H1 (cell line): ENCODE data around the gene PTPRR. TPM values are rescaled to one million over a fixed set of nuclear protein-coding genes. Genes with fewer than 3 reads are reported as not detected.
"Not testable (repeated sequence)": the region's sequence is repeated elsewhere in the genome, so short reads cannot be mapped to it uniquely, and the experiment has no call there.

Experiments
- CTCF ChIA-PET: fragments of 300-600 bp; sonication (Branson Sonifier 250); formaldehyde crosslinking; loops from one replicate; lab custom pipeline; 2021; ENCODE audit not compliant: partially characterized antibody; lab: Charles Lee
- POLR2A ChIA-PET: fragments of 300-600 bp; sonication (Branson Sonifier 250); formaldehyde crosslinking; loops from one replicate; lab custom pipeline; 2021; ENCODE audit warnings: inconsistent platforms; ENCODE audit not compliant: partially characterized antibody; lab: Charles Lee
- DNase-seq, 2 experiments: peaks; one replicate each; pipeline versions ENCODE4 v3.0.0 to v3.0.0-alpha.2; 2010 to 2022; ENCODE audit warnings: low spot score in 2 of 2, low read depth in 1 of 2, mixed read lengths in 1 of 2
- FAIRE-seq: peaks from 2 replicates; lab custom pipeline; 2011; peaks lifted over from hg19 to GRCh38; lab: Jason Lieb, UNC
- H2AFZ ChIP-seq: 2 replicates; pipeline ENCODE4 v1.8.1; 2012; ENCODE audit warnings: low read length, inconsistent platforms
- H2AK5ac ChIP-seq: 2 replicates; pipeline ENCODE4 v1.6.1; 2013; ENCODE audit warnings: low read depth, low read length
- H2BK120ac ChIP-seq: replicated peaks from 2 replicates; pipeline ENCODE3; 2013; ENCODE audit warnings: low read depth, low read length, inconsistent platforms
- H2BK12ac ChIP-seq: 2 replicates; pipeline ENCODE4 v1.6.1; 2013; ENCODE audit warnings: low read depth, low read length
- H2BK15ac ChIP-seq: 2 replicates; pipeline ENCODE4 v1.6.1; 2013; ENCODE audit warnings: low read length
- H2BK20ac ChIP-seq: 2 replicates; pipeline ENCODE4 v1.6.1; 2013; ENCODE audit warnings: low read length
- H2BK5ac ChIP-seq: 2 replicates; pipeline ENCODE4 v1.6.1; 2013; ENCODE audit warnings: low read depth, low read length
- H3K14ac ChIP-seq: 2 replicates; pipeline ENCODE4 v1.6.1; 2013; ENCODE audit warnings: inconsistent platforms; ENCODE audit not compliant: insufficient read length
- H3K18ac ChIP-seq: 2 replicates; pipeline ENCODE4 v1.6.1; 2013; ENCODE audit warnings: low read length; ENCODE audit errors: extremely low read depth
- H3K23ac ChIP-seq: 2 replicates; pipeline ENCODE4 v1.6.1; 2013; ENCODE audit warnings: inconsistent platforms; ENCODE audit not compliant: insufficient read length
- H3K23me2 ChIP-seq: 2 replicates; pipeline ENCODE4 v1.6.1; 2013; ENCODE audit warnings: low read depth, low read length
- H3K27ac ChIP-seq: 2 replicates; pipeline ENCODE4 v1.6.1; 2011; ENCODE audit warnings: low read depth, low read length, inconsistent platforms
- H3K27me3 ChIP-seq, 4 experiments: replicated peaks in 1 of 4; 1 replicate in 1 of 4; 2 replicates in 3 of 4; pipeline versions ENCODE4 v1.6.1 to v1.8.1; 2011 to 2013; ENCODE audit warnings: low read length in 3 of 4, mild to moderate bottlenecking in 3 of 4, inconsistent platforms in 2 of 4, mixed read lengths in 2 of 4, moderate library complexity in 1 of 4; ENCODE audit not compliant: control insufficient read depth in 3 of 4, insufficient read depth in 3 of 4; ENCODE audit errors: extremely low read depth in 1 of 4
- H3K36me3 ChIP-seq, 4 experiments: 2 replicates each; pipeline versions ENCODE4 v1.6.1 to v1.8.1; 2011 to 2013; ENCODE audit warnings: mild to moderate bottlenecking in 4 of 4, low read length in 3 of 4, moderate library complexity in 2 of 4, control low read depth in 1 of 4, inconsistent platforms in 1 of 4; ENCODE audit not compliant: insufficient read depth in 4 of 4, control insufficient read depth in 2 of 4
- H3K4ac ChIP-seq: replicated peaks from 2 replicates; pipeline ENCODE3; 2013; ENCODE audit warnings: low read length, low read depth, mixed read lengths, inconsistent platforms; ENCODE audit not compliant: insufficient read length
- H3K4me1 ChIP-seq, 4 experiments: replicated peaks in 1 of 4; 1 replicate in 1 of 4; 2 replicates in 3 of 4; pipeline versions ENCODE4 v1.6.1 to v1.8.1; 2011 to 2013; ENCODE audit warnings: low read length in 3 of 4, inconsistent platforms in 2 of 4, mixed read lengths in 1 of 4; ENCODE audit not compliant: insufficient read depth in 4 of 4, control insufficient read depth in 3 of 4
- H3K4me2 ChIP-seq, 2 experiments: 2 replicates each; pipeline versions ENCODE4 v1.6.1 to v1.8.1; 2011 to 2013; ENCODE audit warnings: low read depth in 2 of 2, low read length in 2 of 2, control low read depth in 1 of 2, inconsistent platforms in 1 of 2, mild to moderate bottlenecking in 1 of 2; ENCODE audit not compliant: insufficient read depth in 1 of 2
- H3K4me3 ChIP-seq, 4 experiments: fragments of 200-600, 300-600 bp in 1 of 4; sonication (generic), shearing (Covaris generic), sonication (Bioruptor Twin) in 1 of 4; 2 replicates each; pipeline versions ENCODE4 v1.5.1 to v1.8.1; 2011 to 2016; ENCODE audit warnings: low read length in 4 of 4, low read depth in 3 of 4, control low read depth in 2 of 4, inconsistent platforms in 2 of 4, mild to moderate bottlenecking in 2 of 4, mixed read lengths in 1 of 4, moderate library complexity in 1 of 4; ENCODE audit not compliant: insufficient read depth in 2 of 4; ENCODE audit errors: extremely low read depth in 1 of 4
- H3K56ac ChIP-seq: replicated peaks from 2 replicates; pipeline ENCODE3; 2013; ENCODE audit warnings: low read depth, mild to moderate bottlenecking, mixed read lengths, low read length, inconsistent platforms; ENCODE audit not compliant: insufficient read length
- H3K79me1 ChIP-seq: 2 replicates; pipeline ENCODE4 v1.6.1; 2013; ENCODE audit warnings: low read depth, low read length, control low read depth
- H3K79me2 ChIP-seq, 2 experiments: 2 replicates each; pipeline versions ENCODE4 v1.6.1 to v1.8.1; 2012 to 2013; ENCODE audit warnings: low read length in 2 of 2, mild to moderate bottlenecking in 2 of 2, inconsistent platforms in 1 of 2; ENCODE audit not compliant: insufficient read depth in 2 of 2, control insufficient read depth in 1 of 2
- H3K9ac ChIP-seq, 4 experiments: replicated peaks in 1 of 4; 1 replicate in 1 of 4; 2 replicates in 3 of 4; pipeline versions ENCODE4 v1.6.1 to v1.8.1; 2011 to 2013; ENCODE audit warnings: low read depth in 3 of 4, low read length in 3 of 4, control low read depth in 2 of 4, mild to moderate bottlenecking in 2 of 4, moderate library complexity in 2 of 4, inconsistent platforms in 1 of 4; ENCODE audit errors: extremely low read depth in 1 of 4
- H3K9me3 ChIP-seq, 2 experiments: 2 replicates each; pipeline versions ENCODE4 v1.6.1 to v1.8.1; 2012 to 2013; ENCODE audit warnings: mild to moderate bottlenecking in 2 of 2, moderate library complexity in 2 of 2, control low read depth in 1 of 2, inconsistent platforms in 1 of 2, low read depth in 1 of 2, low read length in 1 of 2, mixed read lengths in 1 of 2; ENCODE audit not compliant: insufficient read depth in 2 of 2
- H4K20me1 ChIP-seq, 2 experiments: replicated peaks in 1 of 2; 2 replicates each; pipeline versions ENCODE3 to v1.8.1; 2011 to 2013; ENCODE audit warnings: inconsistent platforms in 2 of 2, low read length in 2 of 2, mild to moderate bottlenecking in 1 of 2; ENCODE audit not compliant: insufficient read depth in 2 of 2, control insufficient read depth in 1 of 2
- H4K5ac ChIP-seq: 2 replicates; pipeline ENCODE4 v1.6.1; 2013; ENCODE audit warnings: low read length, low read depth, mixed read lengths, inconsistent platforms; ENCODE audit not compliant: insufficient read length
- H4K8ac ChIP-seq: 2 replicates; pipeline ENCODE4 v1.8.0; 2013; ENCODE audit warnings: mild to moderate bottlenecking, moderate library complexity, low read length, inconsistent platforms; ENCODE audit not compliant: insufficient read depth; ENCODE audit errors: extremely low read depth
- H4K91ac ChIP-seq: replicated peaks from 2 replicates; pipeline ENCODE3; 2013; ENCODE audit warnings: low read length, mixed read lengths, inconsistent platforms; ENCODE audit not compliant: insufficient read length
- WGBS, 2 experiments: shearing (Covaris generic) in 1 of 2; methylation state at CpG; one replicate each; pipeline versions ENCODE4 v1.1.6 to v1.1.7; 2013 to 2015; ENCODE audit warnings: low lambda C conversion rate in 2 of 2, mixed read lengths in 2 of 2, inconsistent platforms in 1 of 2, low coverage in 1 of 2, missing lambda C conversion rate in 1 of 2; ENCODE audit not compliant: insufficient replicate concordance in 2 of 2, insufficient coverage in 1 of 2, insufficient read length in 1 of 2; ENCODE audit errors: extremely low coverage in 1 of 2, missing lambda C conversion rate in 1 of 2; 5-methylcytosine and 5-hydroxymethylcytosine counted together
- polyA plus RNA-seq, 7 experiments: library from polyadenylated mRNA; depleted of rRNA in 3 of 7; stranded (reverse) in 5 of 7; unstranded in 2 of 7; fragments of >200 nt in 5 of 7; fragments of 200-250 nt in 2 of 7; gene quantifications; 1 replicate in 5 of 7; 2 replicates in 1 of 7; 4 replicates in 1 of 7; pipeline versions ENCODE4 v1.2.1 to v1.2.3, GENCODE V29; 2011 to 2013; ENCODE audit warnings: missing spikeins in 2 of 7, mixed read lengths in 2 of 7
- total RNA-seq: library from RNA; stranded (reverse); fragmentation: NEBNext Ultra II Directional; extraction: Animal tissue kit (Norgen Biotek cat#: 25700); gene quantifications from 2 replicates; pipeline ENCODE4 v1.2.1, GENCODE V29; 2021

The PTPRR gene
- total and polyA plus RNA-seq, 2 of the 8 experiments (the other 6 are each of a cell fraction or from before 2014, with no cell fraction given), result 0.07 to 0.35 TPM

- H3K27ac ChIP-seq, FAIRE-seq, H3K27me3 ChIP-seq, H3K9me3 ChIP-seq, H4K20me1 ChIP-seq, H3K4me2 ChIP-seq, H3K18ac ChIP-seq, H2AK5ac ChIP-seq, H2BK15ac ChIP-seq, H2BK120ac ChIP-seq, H4K91ac ChIP-seq, H3K23me2 ChIP-seq, H2BK12ac ChIP-seq, H3K36me3 ChIP-seq, H2AFZ ChIP-seq, H3K56ac ChIP-seq, DNase-seq, H3K79me1 ChIP-seq, H3K9ac ChIP-seq, H4K8ac ChIP-seq, H4K5ac ChIP-seq, H3K23ac ChIP-seq, H3K4me1 ChIP-seq, POLR2A ChIA-PET, H2BK5ac ChIP-seq, H3K4ac ChIP-seq, H2BK20ac ChIP-seq, H3K79me2 ChIP-seq, H3K14ac ChIP-seq, H3K4me3 ChIP-seq: not testable (repeated sequence)
- CTCF ChIA-PET, result interaction anchor here (1.6 to 10.5 kb wide), 4 partner anchors 10 to 267 kb away, joined by 5 to 80 read pairs (median 10); no protein-coding TSS in a partner anchor
- WGBS, 2 experiments, result 93% methylated on average over 3 of the region's 3 CpGs; no CpG with 5 or more reads in 1 of the 2 experiments
Observed at GRCh38 chr12:70735197-70735596, 185.3 kb downstream of the PTPRR start.
